Immature natural killer cell (primary cell): ENCODE data around the gene PIK3R6. TPM values are rescaled to one million over a fixed set of nuclear protein-coding genes. Genes with fewer than 3 reads are reported as not detected.

Experiments used
- DNase-seq, 3 donors: peaks; one replicate each; pipeline ENCODE4 v3.0.0; 2022; ENCODE audit warnings: mixed read lengths in 1 of 3
- H3K27ac Mint-ChIP-seq, 6 donors: one replicate each; pipeline ENCODE4 v1.8.0; 2020; ENCODE audit warnings: mixed read lengths in 6 of 6, mild to moderate bottlenecking in 5 of 6, inconsistent platforms in 4 of 6, moderate library complexity in 3 of 6
- H3K27me3 Mint-ChIP-seq, 3 donors: one replicate each; pipeline ENCODE4 v1.8.0; 2020 to 2021; ENCODE audit warnings: low read depth in 3 of 3, mild to moderate bottlenecking in 3 of 3, mixed read lengths in 3 of 3, moderate library complexity in 3 of 3, inconsistent platforms in 1 of 3
- H3K36me3 Mint-ChIP-seq, 3 donors: one replicate each; pipeline ENCODE4 v1.8.0; 2020; ENCODE audit warnings: mixed read lengths in 3 of 3, inconsistent platforms in 2 of 3, mild to moderate bottlenecking in 2 of 3
- H3K4me1 Mint-ChIP-seq, 2 donors: one replicate each; pipeline ENCODE4 v1.8.0; 2020; ENCODE audit warnings: inconsistent platforms in 2 of 2, mild to moderate bottlenecking in 2 of 2, mixed read lengths in 2 of 2, moderate library complexity in 1 of 2
- H3K4me3 Mint-ChIP-seq, 5 donors: one replicate each; pipeline ENCODE4 v1.8.0; 2020; ENCODE audit warnings: mild to moderate bottlenecking in 5 of 5, mixed read lengths in 5 of 5, inconsistent platforms in 3 of 5, moderate library complexity in 3 of 5
- H3K9me3 Mint-ChIP-seq, 6 donors: one replicate each; pipeline ENCODE4 v1.8.0; 2020; ENCODE audit warnings: mild to moderate bottlenecking in 6 of 6, mixed read lengths in 6 of 6, inconsistent platforms in 4 of 6, moderate library complexity in 3 of 6
- polyA plus RNA-seq, 3 donors: library from polyadenylated mRNA; unstranded; fragments of 300-500 nt; fragmentation: Illumina TruSeq; gene quantifications; one replicate each; pipeline ENCODE4 v1.2.3, GENCODE V29; 2021

PIK3R6 gene
- polyA plus RNA-seq, 3 donors from 2014 or later, result 0.18 to 0.57 TPM; not detected in 1

DNA sequence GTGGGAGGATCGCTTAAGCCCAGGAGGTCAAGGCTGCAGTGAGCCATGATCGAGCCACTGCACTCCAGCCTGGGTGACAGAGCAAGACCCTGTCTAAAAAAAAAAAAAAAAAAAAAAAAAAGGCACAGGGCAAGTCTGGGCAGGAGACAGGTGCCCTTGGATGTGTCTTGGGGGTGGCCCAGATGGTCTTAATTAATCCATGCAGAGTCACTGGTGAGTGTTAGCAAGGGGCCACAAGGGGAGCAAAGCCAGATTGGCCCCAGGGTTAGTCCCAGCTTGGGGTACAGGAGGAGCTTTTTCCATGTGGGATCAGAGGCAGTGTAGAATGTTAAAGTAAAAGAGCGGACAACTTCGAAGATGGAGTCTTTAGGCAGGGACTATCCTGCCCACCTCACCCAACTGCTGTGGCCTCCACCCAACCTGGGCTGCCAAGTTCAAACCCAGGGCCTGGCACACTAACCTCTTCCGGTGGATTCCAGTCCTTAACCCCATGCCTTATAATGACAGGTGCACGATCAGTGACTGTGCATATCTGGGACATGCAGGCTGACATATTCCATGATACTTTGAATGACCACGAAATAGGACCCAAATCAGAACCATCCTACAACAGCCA is 36.1 kb downstream of the PIK3R6 start:
- H3K36me3 Mint-ChIP-seq, result peaks cover 0 to 8% (median 0%) of the 10 kb centered on the region in 3 donors
- no peak overlapping the region for H3K4me3 Mint-ChIP-seq
- H3K4me1 Mint-ChIP-seq, result no peaks in the 10 kb centered on the region
- no peaks in the 10 kb centered on the region for H3K9me3 Mint-ChIP-seq
- peaks cover 0 to 2% (median 0%) of the 10 kb centered on the region in 3 donors for H3K27me3 Mint-ChIP-seq
- peak overlapping the region in 1 of 6 donors; percentile 50 for H3K27ac Mint-ChIP-seq
- no peak for DNase-seq

DNA sequence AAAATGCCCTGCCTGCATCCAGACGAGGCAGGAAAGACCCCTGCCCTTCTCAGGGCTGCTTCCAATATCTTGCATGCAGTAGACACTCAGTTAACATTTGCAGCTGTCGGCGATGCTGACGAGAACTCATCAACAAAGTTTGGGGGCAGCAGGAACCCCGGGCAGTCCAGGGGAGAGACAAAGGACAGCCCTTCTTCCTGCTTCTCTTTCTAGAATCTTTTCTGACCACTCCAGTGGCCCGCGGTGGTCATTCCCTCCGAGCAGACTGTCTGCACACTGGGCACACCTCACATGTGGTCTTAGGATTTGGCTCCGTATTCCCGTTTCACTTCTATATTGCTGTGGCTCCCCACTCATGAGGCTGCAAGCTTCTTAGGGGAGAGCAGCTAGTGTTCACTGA is 37.3 kb downstream of the PIK3R6 start:
- Mint-ChIP-seq H3K36me3 (peaks cover 0 to 8% (median 0%) of the 10 kb centered on the region in 3 donors), H3K9me3 (no peaks in the 10 kb centered on the region), H3K27me3 (peaks cover 0 to 2% (median 0%) of the 10 kb centered on the region in 3 donors), H3K27ac (no peak overlapping the region), H3K4me1 (no peaks in the 10 kb centered on the region), H3K4me3 (no peak overlapping the region)
- DNase-seq, result no peak

DNA sequence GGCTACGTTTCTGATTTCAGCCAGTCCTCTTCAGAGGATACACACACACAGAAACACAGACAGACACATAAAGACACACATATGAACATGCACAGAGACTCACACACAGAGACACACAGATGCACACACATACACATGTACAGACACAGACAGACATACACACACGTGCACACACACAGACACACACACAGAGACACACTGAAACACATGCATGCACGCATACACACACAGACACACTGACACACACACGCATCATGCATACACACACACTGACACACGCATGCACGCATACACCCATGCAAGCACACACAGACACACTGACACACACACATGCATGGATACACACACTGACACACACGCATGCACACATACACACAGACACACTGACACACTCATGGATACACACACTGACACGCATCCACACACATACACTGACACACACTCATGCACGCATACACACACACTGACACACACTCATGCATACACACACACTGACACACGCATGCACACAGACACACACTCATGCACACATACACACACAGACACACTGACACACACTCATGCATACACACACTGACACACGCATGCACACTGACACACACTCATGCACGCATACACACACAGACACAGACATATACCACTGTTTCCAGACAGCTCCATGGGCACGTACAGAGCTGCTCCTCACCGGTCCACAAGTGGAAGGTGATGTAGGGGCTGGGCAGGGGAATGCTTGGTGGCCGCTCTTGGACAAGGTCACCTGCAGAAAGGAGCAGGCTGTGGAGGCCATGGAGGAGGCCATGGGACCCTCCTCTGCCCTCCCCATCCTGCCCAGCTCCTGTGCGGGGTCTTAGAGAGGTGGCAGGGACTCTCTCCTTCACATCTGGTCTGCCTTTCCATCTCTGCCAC is 38.2 kb downstream of the PIK3R6 start:
- peaks cover 0 to 8% (median 0%) of the 10 kb centered on the region in 3 donors for H3K36me3 Mint-ChIP-seq
- no peak for DNase-seq
- no peaks in the 10 kb centered on the region for H3K9me3 Mint-ChIP-seq
- peaks cover 0 to 2% (median 0%) of the 10 kb centered on the region in 3 donors for H3K27me3 Mint-ChIP-seq
- H3K27ac Mint-ChIP-seq, result no peak overlapping the region
- H3K4me1 Mint-ChIP-seq, result no peaks in the 10 kb centered on the region
- no peak overlapping the region for H3K4me3 Mint-ChIP-seq

DNA sequence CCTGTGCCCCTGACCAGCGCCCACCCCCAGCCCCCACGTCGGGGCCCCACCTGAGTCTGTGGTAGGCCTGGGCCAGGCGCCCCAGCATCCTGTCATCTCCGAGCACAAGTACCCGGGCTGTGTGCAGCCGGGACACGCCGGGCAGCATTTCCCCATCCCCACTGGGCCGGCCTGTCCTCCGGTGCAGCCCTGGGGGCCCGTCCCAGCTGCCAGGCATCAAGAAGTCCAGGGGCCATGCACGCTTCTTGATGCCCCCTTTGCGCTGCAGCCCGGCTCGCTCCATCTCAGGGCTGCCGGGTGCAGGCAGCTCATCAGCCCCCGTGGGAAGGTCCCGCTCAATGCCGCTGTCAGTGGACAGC is 39.0 kb downstream of the PIK3R6 start:
- Mint-ChIP-seq H3K27me3 (peaks cover 0 to 2% (median 0%) of the 10 kb centered on the region in 3 donors), H3K36me3 (peaks cover 0 to 4% (median 0%) of the 10 kb centered on the region in 3 donors), H3K4me3 (no peak overlapping the region), H3K27ac (no peak overlapping the region), H3K4me1 (no peaks in the 10 kb centered on the region), H3K9me3 (no peaks in the 10 kb centered on the region)
- DNase-seq, result no peak

DNA sequence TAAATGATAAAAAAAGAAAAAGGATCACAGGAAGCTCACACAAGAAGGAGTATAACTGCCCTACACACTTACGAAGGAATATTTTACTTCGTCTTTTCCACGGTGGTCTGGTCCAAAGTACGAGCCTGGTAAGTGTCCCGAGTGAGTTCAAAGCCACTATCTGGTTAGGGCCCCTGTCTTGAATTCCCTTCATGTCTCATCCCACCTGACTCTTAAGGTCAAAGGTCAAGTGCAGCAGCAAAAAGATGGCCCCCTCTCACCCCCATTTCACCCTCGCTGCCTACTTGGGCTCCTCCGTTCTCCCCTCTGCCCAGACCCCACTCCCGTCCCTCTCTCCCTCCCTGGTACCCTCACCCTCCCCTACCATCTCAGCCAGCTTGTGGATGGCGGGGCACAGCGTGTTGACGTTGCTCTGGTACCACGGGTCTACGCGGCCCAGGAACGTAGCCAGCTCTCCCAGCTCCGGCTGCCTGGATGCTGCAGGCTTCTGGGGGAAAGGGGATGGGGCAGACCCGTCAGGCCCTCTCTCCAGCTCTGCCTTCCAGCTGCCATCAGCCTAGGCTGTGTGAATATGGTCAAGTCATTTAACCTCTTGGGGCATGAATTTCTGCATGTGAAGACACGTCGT is 40.6 kb downstream of the PIK3R6 start:
- Mint-ChIP-seq H3K36me3 (peaks cover 0 to 10% (median 5%) of the 10 kb centered on the region in 3 donors), H3K27ac (no peak overlapping the region), H3K9me3 (no peaks in the 10 kb centered on the region), H3K4me3 (no peak overlapping the region), H3K27me3 (peaks cover 0 to 2% (median 0%) of the 10 kb centered on the region in 3 donors), H3K4me1 (no peaks in the 10 kb centered on the region)
- DNase-seq, result no peak

DNA sequence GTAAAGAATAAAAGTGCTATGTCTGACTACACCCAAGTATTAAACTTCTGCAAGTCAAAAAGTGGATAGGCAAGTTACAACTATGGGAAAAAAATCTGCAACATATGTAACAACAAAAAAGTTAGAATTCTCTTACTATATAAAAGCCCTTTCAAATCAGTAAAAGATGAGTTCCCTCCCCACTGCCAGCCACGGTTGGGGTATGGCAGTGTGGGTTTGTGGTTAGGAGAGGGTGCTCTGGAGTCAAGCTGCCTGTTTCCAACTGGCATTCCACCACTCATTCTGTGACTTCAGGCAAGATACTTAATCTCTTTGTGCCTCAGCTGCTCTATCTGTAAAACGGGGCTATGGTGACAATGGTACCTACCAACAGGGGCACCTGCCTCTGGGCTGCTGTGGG is 41.7 kb downstream of the PIK3R6 start:
- Mint-ChIP-seq H3K27ac (no peak overlapping the region), H3K4me3 (no peak overlapping the region), H3K4me1 (no peaks in the 10 kb centered on the region), H3K27me3 (peaks cover 0 to 2% (median 0%) of the 10 kb centered on the region in 3 donors), H3K9me3 (no peaks in the 10 kb centered on the region), H3K36me3 (peaks cover 0 to 6% (median 5%) of the 10 kb centered on the region in 3 donors)
- no peak for DNase-seq

DNA sequence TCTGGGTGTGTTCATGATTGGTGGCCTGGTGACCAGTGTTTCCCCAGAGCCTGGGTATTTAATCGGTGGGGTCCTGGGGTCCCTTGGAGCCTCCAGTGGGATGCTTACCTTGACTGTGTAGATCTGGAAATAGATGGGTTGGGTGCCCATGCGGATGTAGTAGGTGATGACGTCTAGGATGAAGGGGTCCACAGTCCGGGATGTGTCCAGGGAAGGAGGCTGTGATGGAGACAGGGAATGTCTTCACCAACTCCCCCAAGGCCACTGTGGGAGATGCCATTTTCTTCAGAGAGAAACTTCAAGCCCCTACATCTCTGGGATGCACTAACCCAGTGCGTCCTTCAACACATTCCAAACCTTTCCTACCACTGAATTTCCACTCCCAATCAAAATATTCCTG is 44.2 kb downstream of the PIK3R6 start:
- no peaks in the 10 kb centered on the region for H3K9me3 Mint-ChIP-seq
- no peak for DNase-seq
- H3K36me3 Mint-ChIP-seq, result peaks cover 0 to 6% (median 5%) of the 10 kb centered on the region in 3 donors
- no peak overlapping the region for H3K27ac Mint-ChIP-seq
- H3K27me3 Mint-ChIP-seq, result peaks cover 0 to 3% (median 2%) of the 10 kb centered on the region in 3 donors
- no peak overlapping the region for H3K4me3 Mint-ChIP-seq
- H3K4me1 Mint-ChIP-seq, result no peaks in the 10 kb centered on the region

DNA sequence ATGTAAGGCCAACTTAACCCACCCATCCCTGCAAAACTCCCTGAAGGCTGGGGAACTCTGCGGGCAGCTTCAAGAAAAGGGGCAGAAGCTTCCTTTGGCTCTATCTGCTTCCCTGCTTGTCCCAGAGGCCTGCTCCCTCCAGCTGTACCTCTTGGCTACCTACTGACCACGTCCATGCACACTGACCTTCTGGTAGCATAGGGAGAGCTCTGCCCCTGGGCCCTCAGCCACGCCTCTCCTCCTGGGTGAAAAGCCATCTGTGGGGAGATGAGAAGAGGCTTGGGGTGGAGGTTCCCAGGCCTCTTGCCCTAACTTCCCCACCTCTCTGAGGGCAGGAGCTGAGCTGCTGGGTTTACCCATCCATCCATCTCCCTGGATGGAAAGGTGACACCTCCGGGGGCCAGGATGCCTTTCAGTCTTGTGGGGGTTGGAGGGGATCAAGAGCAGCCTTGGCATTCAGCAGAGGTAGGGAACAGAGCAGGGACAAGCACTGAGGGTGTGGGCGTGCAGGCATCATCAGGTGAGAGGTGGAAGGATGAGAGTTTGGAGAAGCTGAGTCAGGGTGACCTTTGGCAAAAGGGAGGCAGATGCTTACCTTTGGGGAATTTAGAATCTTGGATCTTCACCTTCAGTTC is 45.0 kb downstream of the PIK3R6 start:
- H3K4me1 Mint-ChIP-seq, result no peaks in the 10 kb centered on the region
- no peaks in the 10 kb centered on the region for H3K9me3 Mint-ChIP-seq
- no peak overlapping the region for H3K27ac Mint-ChIP-seq
- H3K27me3 Mint-ChIP-seq, result peaks cover 0 to 3% (median 1%) of the 10 kb centered on the region in 3 donors
- no peak overlapping the region for H3K4me3 Mint-ChIP-seq
- no peak for DNase-seq
- peaks cover 0 to 6% (median 5%) of the 10 kb centered on the region in 3 donors for H3K36me3 Mint-ChIP-seq

DNA sequence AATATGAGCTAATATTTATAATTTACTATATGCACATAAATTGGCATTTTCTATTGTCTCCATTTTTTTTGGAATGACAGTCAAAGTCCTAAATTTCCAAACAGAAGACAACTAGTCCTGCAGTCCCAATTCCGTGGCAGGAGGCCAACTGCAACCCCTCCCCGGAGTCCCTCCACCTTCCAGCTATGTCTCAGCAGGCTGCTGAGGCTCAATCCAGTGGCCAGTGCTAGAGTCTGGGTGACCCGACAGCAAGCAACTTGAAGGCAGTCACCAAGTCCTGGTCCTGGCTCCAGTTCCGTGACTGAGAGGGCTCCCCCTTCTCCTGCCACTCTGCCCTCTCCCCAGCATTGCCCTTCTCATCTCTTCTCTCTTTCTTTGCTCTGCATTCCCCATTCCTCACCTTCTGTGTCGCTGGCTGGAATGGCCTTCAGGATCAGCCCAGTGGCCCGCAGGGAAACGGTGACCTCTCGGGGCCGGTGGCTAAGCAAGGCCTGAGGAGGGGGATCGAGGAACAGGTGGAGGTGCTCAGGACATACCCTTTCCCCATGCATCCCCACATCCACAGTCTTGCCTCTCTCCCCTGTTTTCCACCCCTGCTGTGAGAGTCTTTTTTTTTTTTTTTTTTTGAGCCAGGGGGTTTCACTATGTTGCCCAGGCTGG is 45.9 kb downstream of the PIK3R6 start:
- H3K9me3 Mint-ChIP-seq, result no peaks in the 10 kb centered on the region
- no peak overlapping the region for H3K4me3 Mint-ChIP-seq
- peaks cover 0 to 6% (median 5%) of the 10 kb centered on the region in 3 donors for H3K36me3 Mint-ChIP-seq
- no peaks in the 10 kb centered on the region for H3K4me1 Mint-ChIP-seq
- H3K27ac Mint-ChIP-seq, result no peak overlapping the region
- peaks cover 0 to 3% (median 0%) of the 10 kb centered on the region in 3 donors for H3K27me3 Mint-ChIP-seq
- DNase-seq, result no peak

DNA sequence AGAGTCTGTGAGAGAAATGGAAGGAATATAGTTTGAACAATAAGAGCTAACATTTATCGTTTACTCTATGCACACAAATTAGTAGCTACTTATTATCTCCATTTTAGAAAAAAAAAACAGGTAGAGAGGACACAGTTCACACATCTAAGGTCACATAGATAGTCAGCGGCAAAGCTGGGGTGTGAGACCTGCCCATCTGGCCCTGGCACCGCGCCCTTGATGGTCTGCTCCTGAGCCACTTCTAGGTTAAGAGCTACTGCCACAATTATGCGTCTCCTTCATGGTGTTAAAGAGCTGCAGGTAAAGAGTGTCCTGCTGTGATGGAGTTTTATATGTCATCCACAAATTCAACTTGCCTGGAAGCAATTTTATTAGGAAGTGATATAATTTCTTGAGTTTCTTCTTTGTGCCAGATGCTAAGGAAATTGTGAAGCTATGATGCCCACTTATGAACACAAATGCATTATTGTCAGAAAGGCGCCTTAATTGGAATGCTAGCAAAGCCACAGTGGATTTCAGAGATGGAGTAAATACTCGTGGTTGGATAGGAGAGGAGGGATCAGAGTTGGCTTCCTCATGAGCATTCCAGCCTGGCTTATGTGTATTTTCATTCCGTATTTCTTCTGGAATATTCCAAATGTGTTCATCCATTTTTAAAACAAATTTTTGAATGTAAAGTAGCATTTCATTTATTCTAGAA is 47.0 kb downstream of the PIK3R6 start:
- peaks cover 0 to 8% (median 5%) of the 10 kb centered on the region in 3 donors for H3K36me3 Mint-ChIP-seq
- no peak for DNase-seq
- no peaks in the 10 kb centered on the region for H3K9me3 Mint-ChIP-seq
- H3K27me3 Mint-ChIP-seq, result peaks cover 0 to 3% (median 1%) of the 10 kb centered on the region in 3 donors
- no peak overlapping the region for H3K4me3 Mint-ChIP-seq
- no peaks in the 10 kb centered on the region for H3K4me1 Mint-ChIP-seq
- H3K27ac Mint-ChIP-seq, result no peak overlapping the region

DNA sequence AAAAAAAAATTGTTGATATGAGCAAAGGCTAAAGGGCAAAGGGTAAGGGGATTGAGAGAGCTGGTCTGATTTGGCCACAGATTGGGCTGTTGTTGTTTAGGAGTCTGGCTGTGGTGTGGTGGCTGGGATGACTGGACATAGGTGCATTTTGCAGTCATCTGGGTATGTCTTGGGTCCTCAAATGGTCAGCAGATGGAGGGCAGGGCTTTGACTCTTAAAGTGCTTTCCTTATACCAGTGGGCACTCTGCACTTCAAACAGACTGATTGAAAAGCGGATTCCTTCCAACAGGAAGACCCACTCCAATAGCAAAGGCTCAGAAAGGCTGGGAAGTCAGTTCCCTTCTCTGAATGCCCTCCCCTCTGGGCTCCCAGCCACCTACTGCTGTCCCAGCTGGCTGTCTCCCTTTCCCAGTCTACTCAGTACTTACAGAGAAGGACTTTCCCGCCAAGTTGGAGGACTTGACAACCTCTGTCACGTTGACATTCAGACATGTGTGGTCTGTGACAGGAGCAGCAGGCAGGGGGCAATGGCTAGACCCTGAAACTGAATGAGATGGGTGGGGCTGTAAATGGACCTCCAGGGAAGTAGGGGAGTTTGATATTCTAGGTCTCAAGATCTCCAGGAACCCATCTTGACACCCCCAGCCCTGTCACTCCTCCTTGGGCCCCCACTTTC is 48.7 kb downstream of the PIK3R6 start:
- no peak overlapping the region for H3K27ac Mint-ChIP-seq
- H3K4me3 Mint-ChIP-seq, result no peak overlapping the region
- H3K27me3 Mint-ChIP-seq, result peaks cover under 1 to 3% (median 2%) of the 10 kb centered on the region in 3 donors

DNA sequence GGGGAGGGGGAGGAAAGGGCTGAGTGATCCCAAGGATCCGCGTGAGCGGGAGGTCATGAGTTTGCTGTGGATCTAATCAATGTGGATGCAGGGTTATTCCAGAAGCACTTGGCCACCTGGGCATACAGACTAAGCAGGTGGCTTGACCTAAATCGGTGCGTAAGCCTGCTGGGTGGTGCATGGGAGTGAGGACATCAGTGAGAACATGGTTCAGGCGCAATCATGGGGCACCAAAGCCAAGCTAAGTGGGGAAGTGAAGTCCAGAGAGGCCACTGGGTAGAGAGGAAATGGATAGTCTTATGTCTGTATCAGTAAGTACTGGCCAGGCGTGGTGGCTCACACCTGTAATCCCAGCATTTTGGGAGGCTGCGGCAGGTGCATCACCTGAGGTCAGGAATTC is 49.4 kb downstream of the PIK3R6 start:
- H3K4me3 Mint-ChIP-seq, result no peak overlapping the region
- H3K27ac Mint-ChIP-seq, result no peak overlapping the region
- H3K36me3 Mint-ChIP-seq, result peaks cover 0 to 13% (median 8%) of the 10 kb centered on the region in 3 donors
- peaks cover 2 to 3% (median 2%) of the 10 kb centered on the region in 3 donors for H3K27me3 Mint-ChIP-seq
- H3K9me3 Mint-ChIP-seq, result no peaks in the 10 kb centered on the region
- no peak for DNase-seq
- no peaks in the 10 kb centered on the region for H3K4me1 Mint-ChIP-seq

More for the DNA sequence above, 48.7 kb downstream of the PIK3R6 start:
- Mint-ChIP-seq H3K9me3 (no peaks in the 10 kb centered on the region), H3K4me1 (no peaks in the 10 kb centered on the region), H3K36me3 (peaks cover 0 to 15% (median 10%) of the 10 kb centered on the region in 3 donors)
- no peak for DNase-seq
